Testis (tissue), 3 donors: ENCODE results near the gene POMC. TPM values are rescaled to one million over a fixed set of nuclear protein-coding genes. Genes with fewer than 3 reads are reported as not detected.

ENCODE experiments used
- DNase-seq: peaks from one replicate; pipeline ENCODE4 v3.0.0-alpha.2; 2019
- H3K27ac ChIP-seq, 2 donors: fragments of 200-600 bp; sonication (generic); one replicate each; pipeline ENCODE4 v1.5.1; 2019
- H3K27me3 ChIP-seq: fragments of 200-600 bp; sonication (generic); one replicate; pipeline ENCODE4 v1.5.1; 2019
- H3K36me3 ChIP-seq: fragments of 200-600 bp; sonication (generic); one replicate; pipeline ENCODE4 v1.5.1; 2017; ENCODE audit warnings: low read depth; ENCODE audit errors: missing control alignments
- H3K4me1 ChIP-seq: fragments of 200-600 bp; sonication (generic); one replicate; pipeline ENCODE4 v1.5.1; 2019
- H3K4me3 ChIP-seq, 2 donors: fragments of 200-600 bp; sonication (generic); one replicate each; pipeline ENCODE4 v1.5.1; 2017 to 2019
- H3K9me3 ChIP-seq: fragments of 200-600 bp; sonication (generic); one replicate; pipeline ENCODE4 v1.5.1; 2017
- CTCF ChIP-seq, 3 experiments: fragments of 450-650 bp in 2 of 3; fragments of 200-600 bp in 1 of 3; sonication (generic) in 1 of 3; IDR thresholded peaks; one replicate each; pipeline ENCODE4 v1.5.1; 2016 to 2019; ENCODE audit warnings: antibody characterized with exemption in 3 of 3, mild to moderate bottlenecking in 2 of 3, moderate library complexity in 1 of 3
- POLR2A ChIP-seq: fragments of 450-650 bp; IDR thresholded peaks from one replicate; pipeline ENCODE4 v1.6.1; 2017; ENCODE audit warnings: antibody characterized with exemption, mild to moderate bottlenecking, moderate library complexity
- WGBS, 2 donors: methylation state at CpG; one replicate each; pipeline ENCODE4 v1.1.5; 2018; 5-methylcytosine and 5-hydroxymethylcytosine counted together
- intact Hi-C: fragments of 100-400 bp; cut with DNase I; formaldehyde crosslinking; loops from one replicate; pipeline ENCODE4 v1.15.1; 2023; ENCODE audit warnings: low total_unique reads
- polyA plus RNA-seq: library from polyadenylated mRNA; stranded (reverse); fragments of 350-450 nt; fragmentation: Illumina TruSeq; extraction: RNeasy Lipid Tissue Mini Kit (QIAGEN cat#74804); gene quantifications from one replicate; pipeline ENCODE4 v1.2.3, GENCODE V29; 2014; ENCODE audit warnings: low read depth, low replicate concordance; ENCODE audit not compliant: insufficient read depth
- total RNA-seq, 2 donors: library from RNA; depleted of rRNA; stranded (reverse); fragments of >200 nt; gene quantifications; one replicate each; pipeline ENCODE4 v1.2.3, GENCODE V29; 2016

The POMC gene
- total and polyA plus RNA-seq, 3 donors from 2014 or later: 17.9 to 77.2 (median 55.7) TPM

GRCh38 chr2:25201794-25202193, 33.4 kb upstream of the POMC start:
- no peaks in the 10 kb centered on the region for H3K9me3 ChIP-seq
- no peak for DNase-seq
- no peaks in the 10 kb centered on the region for H3K27me3 ChIP-seq
- no peak overlapping the region for H3K27ac ChIP-seq
- no peak overlapping the region for H3K4me3 ChIP-seq
- no peaks in the 10 kb centered on the region for H3K36me3 ChIP-seq
- WGBS, 2 donors: 92 to 96% methylated on average over 7 of the region's 7 CpGs
- TF ChIP-seq POLR2A (no peak), CTCF (IDR thresholded peaks at IDR 0.05) (no peak)
- intact Hi-C loops: no loop called here
- H3K4me1 ChIP-seq: peaks cover 5% of the 10 kb centered on the region

- H3K36me3 ChIP-seq: no peaks in the 10 kb centered on the region
- DNase-seq: peak; percentile 55
- TF ChIP-seq POLR2A (no peak), CTCF (IDR thresholded peaks at IDR 0.05) (peak in 2 of 3 experiments; percentile 10 to 35)
- no peak overlapping the region for H3K27ac ChIP-seq
- H3K4me1 ChIP-seq: peaks cover 5% of the 10 kb centered on the region
- H3K4me3 ChIP-seq: no peak overlapping the region
- H3K27me3 ChIP-seq: no peaks in the 10 kb centered on the region
- H3K9me3 ChIP-seq: no peaks in the 10 kb centered on the region
- intact Hi-C loops: no loop called here
- 78 to 87% methylated on average over 6 of the region's 6 CpGs for WGBS, 2 donors
These were observed 32.9 kb upstream of the POMC start for GRCh38 chr2:25201265-25201664.

- intact Hi-C loops: no loop called here
- Histone ChIP-seq H3K4me3 (no peak overlapping the region), H3K9me3 (no peaks in the 10 kb centered on the region), H3K36me3 (no peaks in the 10 kb centered on the region), H3K27me3 (no peaks in the 10 kb centered on the region), H3K4me1 (peaks cover 5% of the 10 kb centered on the region), H3K27ac (no peak overlapping the region)
- WGBS, 2 donors: 42 to 72% methylated on average over 5 of the region's 5 CpGs
- TF ChIP-seq CTCF (IDR thresholded peaks at IDR 0.05): no peak
- no peak for TF ChIP-seq POLR2A
- DNase-seq: no peak
These were observed 30.2 kb upstream of the POMC start for GRCh38 chr2:25198576-25198975.

GRCh38 chr2:25198209-25198525, 29.8 kb upstream of the POMC start:
- no peak for DNase-seq
- Histone ChIP-seq H3K4me3 (no peak overlapping the region), H3K4me1 (peaks cover 5% of the 10 kb centered on the region), H3K9me3 (no peaks in the 10 kb centered on the region), H3K27me3 (no peaks in the 10 kb centered on the region), H3K36me3 (no peaks in the 10 kb centered on the region), H3K27ac (no peak overlapping the region)
- intact Hi-C loops: no loop called here
- no peak for TF ChIP-seq CTCF (IDR thresholded peaks at IDR 0.05)
- TF ChIP-seq POLR2A: no peak
- WGBS, 2 donors: 39 to 66% methylated on average over 4 of the region's 4 CpGs

GRCh38 chr2:25197336-25198208, 29.2 kb upstream of the POMC start:
- Histone ChIP-seq H3K4me3 (no peak overlapping the region), H3K36me3 (no peaks in the 10 kb centered on the region), H3K27me3 (no peaks in the 10 kb centered on the region), H3K9me3 (no peaks in the 10 kb centered on the region), H3K4me1 (peaks cover 5% of the 10 kb centered on the region), H3K27ac (no peak overlapping the region)
- TF ChIP-seq CTCF (IDR thresholded peaks at IDR 0.05) (no peak), POLR2A (no peak)
- WGBS, 2 donors: 55 to 63% methylated on average over 12 of the region's 12 CpGs
- intact Hi-C loops: no loop called here
- peak; percentile 44 for DNase-seq
